Limb (tissue), 2 donors: ENCODE data around the gene LOXL1.
"Not testable (repeated sequence)": the region's sequence is repeated elsewhere in the genome, so short reads cannot be mapped to it uniquely, and the experiment has no call there.

Experiments used
- DNase-seq, 2 donors: peaks; one replicate each; pipeline ENCODE4 v3.0.0-alpha.2; 2016; ENCODE audit errors: extremely low spot score in 2 of 2

The LOXL1 gene

GRCh38 chr15:73937726-73938125 lies 11.5 kb downstream of the LOXL1 start:
- no peak for DNase-seq

GRCh38 chr15:73938516-73938915 lies 12.3 kb downstream of the LOXL1 start:
- not testable (repeated sequence) for DNase-seq

DNA sequence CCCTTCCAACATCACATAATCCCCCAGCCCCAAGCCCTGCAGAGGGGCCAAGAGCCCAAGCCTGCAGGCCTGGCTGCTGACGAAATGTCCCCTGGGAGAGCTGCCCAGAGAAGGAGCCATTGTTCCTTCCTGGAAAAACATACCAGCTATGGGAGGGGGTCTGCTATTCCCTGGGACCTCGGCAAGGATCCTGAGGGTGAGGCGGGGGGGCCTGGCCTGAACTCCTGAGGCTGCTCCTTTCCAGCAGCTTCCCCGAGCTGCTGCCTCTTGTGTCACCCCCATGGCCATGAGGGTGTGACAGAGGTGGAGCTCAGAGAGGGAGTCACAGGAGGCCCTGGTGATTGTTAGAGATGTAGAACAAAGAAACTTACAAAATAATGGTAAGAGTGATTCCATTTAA lies 12.9 kb downstream of the LOXL1 start:
- DNase-seq, result peak in 1 of 2 donors; percentile 18

DNA sequence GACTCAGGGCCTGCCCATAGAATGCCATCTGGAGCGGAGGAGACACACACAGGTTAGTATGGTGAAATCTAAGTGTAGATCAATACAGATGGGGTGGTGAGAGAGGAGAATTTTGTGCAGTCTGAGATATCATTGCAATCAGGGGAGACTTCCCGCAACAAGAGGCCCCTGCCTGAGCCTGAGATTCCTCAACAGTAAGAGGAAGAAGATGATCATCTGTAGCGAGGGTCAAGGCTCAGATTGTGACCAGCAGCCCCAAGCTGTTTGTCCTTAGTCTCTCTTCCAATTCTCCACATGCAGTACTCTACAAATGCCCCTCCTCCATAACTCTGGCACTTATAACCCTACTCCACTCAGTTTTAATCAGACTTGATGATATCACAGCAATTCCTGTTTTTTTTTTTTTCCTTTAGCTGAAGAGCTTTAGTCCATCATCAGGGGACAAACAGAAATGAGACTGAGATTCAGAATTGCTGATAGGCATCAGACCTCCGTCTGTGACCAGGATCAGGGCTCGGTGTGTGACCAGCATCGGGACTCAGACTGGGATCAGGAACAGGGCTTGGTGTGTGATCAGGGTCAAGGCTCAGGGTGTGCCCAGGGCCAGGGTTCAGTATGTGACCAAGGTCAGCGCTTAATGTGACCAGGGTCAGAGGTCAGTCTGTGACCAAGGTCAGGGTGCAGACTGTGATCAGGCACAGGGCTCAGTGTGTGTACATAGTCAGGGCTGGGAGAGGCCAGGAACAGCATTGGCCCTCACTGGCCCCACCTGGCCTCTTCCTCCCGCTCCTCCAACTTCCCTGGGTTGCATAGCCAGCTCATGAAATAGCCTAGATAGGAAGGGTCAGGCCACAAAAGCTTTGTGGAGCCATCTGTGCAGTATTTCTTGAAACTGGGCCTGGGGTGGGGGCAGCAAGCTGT lies 14.1 kb downstream of the LOXL1 start:
- DNase-seq, result no peak

GRCh38 chr15:73941044-73941443 lies 14.8 kb downstream of the LOXL1 start:
- no peak for DNase-seq

DNA sequence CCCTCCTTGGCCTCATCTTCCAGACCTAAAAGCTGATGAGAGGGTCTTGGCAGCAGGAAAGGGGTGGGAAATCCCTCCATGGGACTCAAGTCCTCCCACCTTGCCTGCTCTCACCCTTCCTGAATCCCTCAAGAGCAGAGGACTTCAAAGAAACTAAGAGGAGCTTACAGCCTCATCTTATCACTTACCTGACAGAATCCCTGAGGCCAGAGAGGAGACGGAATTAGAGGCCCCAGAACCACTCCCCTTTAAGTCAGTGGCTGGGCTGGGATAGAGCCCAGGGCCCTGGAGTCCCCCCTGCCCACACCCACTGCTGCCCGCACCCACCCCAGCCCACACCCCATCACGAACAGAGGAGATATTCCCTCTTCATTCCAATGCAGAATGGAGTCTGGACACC lies 15.2 kb downstream of the LOXL1 start:
- no peak for DNase-seq

DNA sequence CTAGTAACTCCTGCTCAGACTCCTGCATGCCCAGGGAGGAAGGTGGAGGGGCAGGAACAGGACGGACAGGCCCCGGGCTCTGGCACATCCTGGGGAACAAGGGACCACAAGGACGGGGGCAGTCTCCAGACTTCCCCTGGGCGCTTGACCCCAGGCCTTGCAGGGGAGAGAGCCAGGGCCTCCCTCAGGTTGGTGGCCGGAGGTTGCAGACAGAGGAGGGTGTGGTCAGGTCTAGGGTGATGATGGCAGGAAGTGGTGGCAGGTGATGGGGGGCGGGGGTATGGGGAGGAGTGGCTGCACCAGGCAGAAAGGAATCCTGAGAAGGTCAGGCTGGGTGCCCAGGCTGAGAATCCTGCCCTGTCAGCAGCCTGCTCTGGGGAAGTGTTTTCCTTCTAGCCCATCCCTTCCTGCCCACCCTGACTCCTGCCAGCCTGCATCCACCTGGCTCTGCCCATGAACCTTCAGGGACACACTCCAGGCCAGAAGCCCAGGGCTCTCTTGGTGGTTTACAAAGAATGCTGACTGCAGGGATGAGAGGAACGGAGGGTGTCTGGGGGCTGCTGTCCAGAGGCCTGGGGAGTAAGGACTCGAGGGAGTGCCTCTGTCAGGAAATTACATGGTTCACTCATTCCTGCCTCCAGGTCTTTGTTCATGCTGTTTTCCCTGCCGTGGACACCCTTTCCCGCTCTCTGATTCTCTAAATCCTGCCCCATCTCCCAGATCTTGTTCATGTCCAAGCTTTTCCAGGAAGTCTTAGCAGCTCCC lies 15.8 kb downstream of the LOXL1 start:
- DNase-seq, result no peak

DNA sequence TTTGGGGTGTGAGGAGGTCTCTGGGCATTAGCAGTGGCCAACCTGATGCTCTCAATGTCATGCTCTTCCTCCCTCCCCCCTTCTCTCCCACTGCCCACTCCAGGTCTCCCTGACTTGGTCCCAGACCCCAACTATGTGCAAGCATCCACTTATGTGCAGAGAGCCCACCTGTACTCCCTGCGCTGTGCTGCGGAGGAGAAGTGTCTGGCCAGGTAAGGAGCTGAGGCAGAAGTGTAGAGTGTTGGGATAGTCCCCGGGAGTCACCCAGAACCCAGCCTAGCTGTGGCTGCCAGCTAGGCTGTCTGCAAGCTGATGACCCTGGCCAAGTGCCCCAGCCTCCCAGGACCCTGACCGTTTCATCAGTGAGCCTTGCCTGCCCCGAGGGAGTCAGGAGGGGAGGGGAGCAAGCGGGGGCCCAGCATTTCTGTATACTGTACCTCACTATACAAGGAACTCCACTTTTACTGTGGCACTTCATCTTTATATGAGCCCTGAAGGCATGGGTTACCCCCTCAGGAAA lies 16.5 kb downstream of the LOXL1 start:
- no peak for DNase-seq

DNA sequence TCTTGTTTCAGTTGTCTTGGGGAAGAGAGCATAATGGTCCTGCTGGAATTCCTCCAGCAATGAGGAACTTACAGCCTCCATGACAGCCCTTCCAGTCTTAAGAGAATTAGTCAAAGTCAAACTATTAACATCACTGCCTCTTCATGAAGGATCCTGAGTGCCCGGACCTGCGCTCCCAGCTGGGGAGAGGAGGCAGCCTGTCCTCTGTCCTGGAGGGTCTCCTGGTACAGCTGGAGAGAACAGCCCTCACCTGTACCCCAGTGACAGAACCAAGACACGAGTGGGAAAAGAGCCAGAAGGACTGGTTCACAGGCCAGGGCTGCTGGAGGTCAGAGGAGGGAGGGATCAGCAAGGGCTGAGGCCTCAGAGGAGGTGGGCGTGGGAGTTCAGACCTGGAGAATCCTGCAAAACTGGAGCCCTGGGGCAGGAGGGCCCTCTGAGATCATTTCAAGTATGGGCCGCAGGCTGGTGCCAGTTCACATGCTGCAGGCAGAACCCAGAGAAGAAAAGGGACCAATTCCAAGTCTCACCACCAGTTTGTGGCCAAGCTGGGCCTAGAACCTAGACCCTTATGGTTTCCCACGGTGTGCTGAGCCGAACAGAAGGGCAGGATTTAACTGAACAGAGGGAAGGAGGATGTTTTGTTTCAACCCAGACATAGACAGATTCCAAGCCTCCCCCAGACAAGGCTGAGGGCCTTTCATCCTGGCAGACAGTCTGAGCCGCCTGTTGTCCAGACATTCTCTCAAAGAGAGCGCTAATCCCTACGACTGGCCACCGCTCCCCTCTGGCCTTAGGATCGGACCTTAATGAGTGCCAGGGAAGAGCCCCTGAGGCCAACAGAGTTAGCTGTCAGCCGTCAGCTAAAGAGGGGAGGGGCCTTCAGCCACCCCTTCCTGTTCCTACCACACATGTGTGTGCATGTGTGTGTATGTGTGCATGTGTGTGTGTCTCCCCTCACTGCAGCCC lies 18.2 kb downstream of the LOXL1 start:
- no peak for DNase-seq

DNA sequence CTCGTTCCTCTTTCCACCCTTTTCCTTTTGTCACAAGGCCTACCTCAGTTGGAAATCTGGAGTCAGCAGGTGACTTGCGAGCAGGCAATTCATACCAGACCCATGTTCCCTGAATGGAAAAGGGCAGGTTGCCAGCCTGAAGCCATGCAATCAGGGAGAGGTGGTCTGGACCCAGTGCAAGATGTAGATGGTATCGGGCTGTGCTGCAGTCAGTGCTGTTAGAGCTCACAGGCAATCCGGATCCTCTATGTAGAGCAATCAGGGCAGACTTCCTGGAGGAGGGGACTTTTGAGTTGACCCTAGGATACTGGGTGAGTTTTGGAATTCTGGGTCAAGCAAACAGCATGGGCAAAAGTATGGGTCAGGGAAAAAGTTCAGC lies 18.9 kb downstream of the LOXL1 start:
- no peak for DNase-seq

DNA sequence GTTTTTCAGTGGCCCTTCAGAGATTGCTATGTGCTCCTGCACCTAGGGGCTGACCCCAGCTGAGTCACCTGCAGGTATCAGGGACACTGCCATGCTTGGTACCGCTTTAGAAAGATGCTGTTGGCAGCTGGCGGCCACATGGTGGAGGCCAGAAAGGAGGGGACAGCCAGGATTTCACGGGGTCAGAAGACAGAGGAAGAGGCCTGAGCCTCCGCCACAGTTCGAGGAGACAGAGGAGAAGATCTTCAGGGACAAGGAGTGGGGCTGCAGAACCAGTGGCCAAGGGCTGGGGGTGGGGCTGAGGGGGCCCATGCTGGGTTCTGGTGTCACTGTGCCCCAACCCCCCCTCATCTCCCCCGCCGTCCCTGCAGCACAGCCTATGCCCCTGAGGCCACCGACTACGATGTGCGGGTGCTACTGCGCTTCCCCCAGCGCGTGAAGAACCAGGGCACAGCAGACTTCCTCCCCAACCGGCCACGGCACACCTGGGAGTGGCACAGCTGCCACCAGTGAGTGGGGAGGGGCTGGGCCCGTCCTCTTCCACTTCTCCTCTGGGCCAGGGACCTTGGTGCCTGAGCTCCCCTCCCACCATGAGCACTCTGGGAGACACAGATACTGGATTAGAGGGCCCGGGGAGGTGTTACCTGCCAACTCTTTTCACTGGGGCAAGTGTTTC lies 19.9 kb downstream of the LOXL1 start:
- no peak for DNase-seq

DNA sequence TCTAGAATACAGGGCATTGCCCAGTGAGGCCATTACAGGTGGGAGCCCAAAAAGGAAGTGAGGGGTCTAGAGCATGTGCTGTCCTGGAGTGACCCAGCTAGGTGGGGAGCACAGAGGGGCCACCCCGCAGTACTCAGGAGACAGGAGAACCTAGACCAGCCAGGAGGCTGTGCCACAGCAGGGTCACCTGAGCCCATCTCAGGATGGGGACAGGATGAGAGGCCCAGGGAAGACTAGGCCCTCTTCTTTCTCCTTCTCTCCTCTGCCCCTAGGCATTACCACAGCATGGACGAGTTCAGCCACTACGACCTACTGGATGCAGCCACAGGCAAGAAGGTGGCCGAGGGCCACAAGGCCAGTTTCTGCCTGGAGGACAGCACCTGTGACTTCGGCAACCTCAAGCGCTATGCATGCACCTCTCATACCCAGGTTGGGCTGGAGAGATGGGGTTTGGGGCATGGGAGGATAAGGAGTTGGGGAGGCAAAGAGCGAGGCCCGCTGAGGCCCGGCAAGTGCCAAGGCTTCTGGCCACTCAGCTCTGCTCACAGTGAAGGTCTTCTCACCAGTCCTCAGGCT lies 20.6 kb downstream of the LOXL1 start:
- DNase-seq, result no peak

DNA sequence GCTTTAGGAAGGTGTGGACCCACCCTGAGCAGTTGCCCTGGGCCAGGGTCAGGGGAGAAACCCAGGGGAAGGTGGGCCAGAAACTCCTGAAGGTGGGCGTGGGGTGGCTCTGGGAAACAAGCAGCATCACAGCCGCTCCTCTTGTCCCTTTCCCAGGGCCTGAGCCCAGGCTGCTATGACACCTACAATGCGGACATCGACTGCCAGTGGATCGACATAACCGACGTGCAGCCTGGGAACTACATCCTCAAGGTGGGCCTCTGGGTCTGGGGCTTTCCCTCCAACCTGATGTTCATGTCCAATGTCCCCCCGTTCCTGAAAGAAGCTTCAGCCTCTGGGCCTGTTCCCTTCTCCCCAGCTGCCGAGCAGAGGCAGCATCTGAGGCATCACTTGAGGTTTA lies 21.4 kb downstream of the LOXL1 start:
- DNase-seq, result no peak

GRCh38 chr15:73948396-73948795 lies 22.1 kb downstream of the LOXL1 start:
- no peak for DNase-seq

DNA sequence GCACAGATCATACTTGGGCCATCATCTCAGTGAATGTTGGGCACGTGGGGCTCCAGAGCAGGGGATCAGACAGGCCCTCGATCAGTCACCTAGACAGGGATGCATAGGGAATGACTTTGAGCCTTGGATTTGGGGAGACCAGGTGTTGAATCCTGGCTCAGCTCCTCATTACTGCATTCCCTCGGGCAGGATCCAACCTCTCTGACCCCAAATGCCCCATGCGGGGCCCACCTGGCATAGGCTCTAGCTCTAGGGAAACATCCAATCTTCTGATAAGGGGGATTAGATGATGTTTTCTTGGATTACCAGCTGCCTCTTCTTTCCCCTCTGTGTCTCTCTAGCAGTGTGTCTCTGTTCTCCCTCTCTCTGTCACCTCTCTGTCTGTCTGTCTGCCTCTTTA lies 22.7 kb downstream of the LOXL1 start:
- DNase-seq, result no peak

DNA sequence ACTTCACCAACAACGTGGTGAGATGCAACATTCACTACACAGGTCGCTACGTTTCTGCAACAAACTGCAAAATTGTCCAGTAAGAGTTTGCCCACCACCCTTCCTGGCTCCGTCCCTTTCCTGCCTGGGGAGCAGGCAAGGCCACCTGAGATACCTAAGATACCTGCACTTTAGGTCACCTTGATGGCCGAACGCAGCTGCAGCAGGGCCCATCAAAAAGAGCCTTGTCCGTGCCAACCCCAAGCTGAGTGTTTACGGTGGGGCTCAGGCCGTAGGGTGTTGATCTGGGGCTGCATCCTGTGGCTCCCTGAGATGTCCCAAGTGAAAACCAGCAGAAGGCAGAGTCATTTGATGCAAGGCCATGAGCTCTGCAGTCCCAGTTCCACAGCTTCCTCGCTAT lies 23.2 kb downstream of the LOXL1 start:
- DNase-seq, result no peak

DNA sequence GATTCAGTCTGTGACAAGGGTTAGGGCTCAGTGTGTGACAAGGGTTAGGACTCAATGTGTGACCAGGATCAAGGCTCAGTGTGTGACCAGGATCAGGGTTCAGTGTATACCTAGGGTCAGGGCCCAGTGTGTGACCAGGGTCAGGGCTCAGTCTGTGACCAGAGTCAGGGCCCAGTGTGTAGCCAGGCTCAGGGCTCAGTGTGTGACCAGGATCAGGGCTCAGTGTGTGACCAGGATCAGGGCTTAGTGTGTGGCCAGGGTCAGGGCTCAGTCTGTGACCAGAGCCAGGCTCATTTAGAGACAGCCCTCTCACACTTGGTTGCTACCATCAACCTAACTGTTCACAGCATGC lies 24.2 kb downstream of the LOXL1 start:
- no peak for DNase-seq

- DNase-seq, result peak; percentile 85 to 88
Measured at GRCh38 chr15:73950831-73951561, 24.7 kb downstream of the LOXL1 start.

DNA sequence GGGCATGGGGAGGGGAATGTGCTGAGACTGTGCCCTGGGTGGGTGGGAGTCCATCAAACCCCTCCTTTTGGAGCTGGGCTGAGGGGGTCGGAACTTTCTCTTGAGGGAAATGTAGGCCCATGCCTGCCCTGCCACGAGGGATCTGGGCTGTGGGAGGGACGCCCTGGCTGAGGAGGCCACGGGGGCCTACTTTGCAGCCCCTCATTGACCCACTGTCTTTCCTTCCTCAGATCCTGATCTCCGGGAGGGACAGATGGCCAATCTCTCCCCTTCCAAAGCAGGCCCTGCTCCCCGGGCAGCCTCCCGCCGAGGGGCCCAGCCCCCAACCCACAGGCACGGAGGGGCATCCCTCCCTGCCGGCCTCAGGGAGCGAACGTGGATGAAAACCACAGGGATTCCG lies 25.3 kb downstream of the LOXL1 start:
- peak in 1 of 2 donors; percentile 42 for DNase-seq
